NCI-H69 (cell line): ENCODE results near the gene WHAMM.
"Not testable (repeated sequence)": the region's sequence is repeated elsewhere in the genome, so short reads cannot be mapped to it uniquely, and the experiment has no call there.

Source experiments
- DNase-seq: peaks from one replicate; lab custom pipeline; 2025; lab: John Stamatoyannopoulos, UW

WHAMM gene

DNA sequence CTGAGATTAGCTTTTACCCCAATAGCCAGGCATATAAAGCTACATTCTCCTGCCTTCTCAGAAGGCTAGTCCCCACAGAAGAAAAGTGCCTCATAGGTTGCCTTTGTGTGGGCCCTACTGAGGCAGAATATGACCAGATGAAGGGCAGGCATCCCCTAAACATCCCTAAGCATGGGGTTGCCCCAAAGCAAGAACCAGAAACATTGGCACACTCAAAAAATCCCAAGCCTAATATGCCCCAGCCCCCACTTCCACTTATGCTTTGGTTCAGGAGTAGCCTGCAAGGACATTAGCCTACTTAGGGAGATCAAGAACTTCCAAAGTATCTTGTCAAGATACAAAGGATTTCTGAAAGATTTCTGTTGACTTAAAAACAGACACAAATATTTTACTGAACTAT lies 29.7 kb downstream of the WHAMM start:
- no peak for DNase-seq

DNA sequence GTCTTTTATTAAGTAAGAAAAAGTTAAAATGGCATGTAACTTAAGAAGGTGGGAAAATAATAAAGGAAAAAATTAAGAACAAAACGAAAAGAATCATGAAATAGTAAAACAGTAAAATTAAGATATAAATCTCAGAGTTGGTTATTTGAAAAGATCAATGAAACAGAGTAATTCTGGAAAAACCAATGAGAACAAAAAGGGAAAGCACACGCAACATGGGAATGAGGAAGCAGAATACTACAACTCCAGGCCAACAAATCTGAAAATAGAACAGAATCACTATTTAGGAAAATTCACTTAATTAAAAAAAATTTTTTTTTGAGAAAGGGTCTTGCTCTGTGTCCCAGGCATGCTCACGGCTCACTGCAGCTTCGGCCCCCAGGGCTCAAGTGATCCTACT lies 30.7 kb downstream of the WHAMM start:
- no peak for DNase-seq

- no peak for DNase-seq
Observed at GRCh38 chr15:82843566-82843965, 34.1 kb downstream of the WHAMM start.

DNA sequence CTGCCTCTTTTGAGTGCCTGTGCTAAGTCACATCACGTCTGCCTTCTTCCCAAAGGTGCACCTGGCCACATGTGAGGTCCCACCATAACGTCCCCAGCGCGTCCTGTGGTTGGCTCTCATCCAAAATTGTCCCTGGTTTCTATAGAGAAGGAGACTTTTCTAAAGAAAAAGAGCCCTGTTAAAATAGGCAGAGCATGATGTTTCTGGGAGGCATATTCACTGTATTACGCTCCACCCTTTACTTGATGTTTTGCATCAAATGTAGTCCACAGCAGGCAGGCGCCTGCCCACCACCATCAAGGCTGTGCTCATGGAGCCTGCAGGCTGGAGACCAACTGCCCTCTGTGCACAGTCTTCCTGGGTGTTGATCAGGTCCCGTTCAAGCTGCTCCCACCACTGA lies 36.3 kb downstream of the WHAMM start:
- DNase-seq, result no peak

DNA sequence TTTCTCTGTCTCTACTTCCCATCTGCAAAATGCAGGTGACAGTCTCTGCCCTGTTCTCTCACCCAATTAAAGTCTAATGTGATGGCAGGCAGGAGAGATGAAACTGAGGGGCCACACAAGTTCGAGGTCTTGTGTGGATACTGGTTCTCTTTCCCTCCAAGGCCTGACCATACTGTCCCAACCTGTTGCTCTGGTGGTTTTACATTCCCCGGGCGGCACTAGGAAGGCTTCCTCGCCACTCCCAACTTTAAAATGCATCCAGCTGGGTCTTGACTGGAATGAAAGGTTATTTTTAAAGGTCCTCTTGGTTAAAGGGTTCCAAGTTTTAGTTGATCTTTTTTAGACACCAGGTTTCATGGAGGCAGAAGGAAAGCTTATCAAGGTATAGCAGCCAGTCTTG lies 37.2 kb downstream of the WHAMM start:
- DNase-seq, result no peak

GRCh38 chr15:82847703-82848102 lies 38.3 kb downstream of the WHAMM start:
- DNase-seq, result no peak

DNA sequence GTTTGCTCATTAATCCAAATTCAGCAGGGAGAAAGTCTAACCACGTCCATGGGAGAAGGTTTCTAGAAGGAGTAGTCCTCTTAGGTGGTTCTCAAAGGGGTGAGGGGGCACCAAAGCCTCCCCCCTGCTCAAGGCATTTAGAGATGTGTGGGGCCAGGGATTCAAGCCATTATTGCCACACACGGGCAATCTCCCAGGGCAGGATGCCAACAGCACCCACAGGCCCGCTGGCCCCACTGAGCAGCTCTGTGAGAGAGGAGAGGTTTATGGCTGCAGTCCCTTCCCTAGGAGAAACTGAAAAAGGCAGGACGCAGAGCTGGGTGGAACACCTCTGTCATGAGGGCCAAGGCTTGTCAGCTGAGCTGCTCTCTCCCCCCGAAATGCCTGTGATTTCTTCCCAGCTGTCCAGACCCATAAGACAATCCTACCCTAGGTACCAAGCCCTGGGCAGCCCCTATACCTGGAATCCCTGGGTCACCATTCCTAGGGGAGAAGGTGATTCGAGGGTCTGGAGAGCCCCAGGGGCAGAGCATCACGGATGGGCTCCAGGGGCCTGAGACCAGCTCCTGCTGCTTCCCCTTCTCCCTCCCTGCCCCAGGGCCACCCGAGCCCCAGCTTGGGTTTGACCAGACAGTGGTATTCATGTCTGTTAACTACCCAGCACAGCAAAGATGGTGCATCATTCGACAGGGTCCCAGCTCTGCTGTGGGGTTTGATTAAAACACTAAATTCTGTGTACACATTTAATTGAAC lies 39.0 kb downstream of the WHAMM start:
- DNase-seq, result no peak

DNA sequence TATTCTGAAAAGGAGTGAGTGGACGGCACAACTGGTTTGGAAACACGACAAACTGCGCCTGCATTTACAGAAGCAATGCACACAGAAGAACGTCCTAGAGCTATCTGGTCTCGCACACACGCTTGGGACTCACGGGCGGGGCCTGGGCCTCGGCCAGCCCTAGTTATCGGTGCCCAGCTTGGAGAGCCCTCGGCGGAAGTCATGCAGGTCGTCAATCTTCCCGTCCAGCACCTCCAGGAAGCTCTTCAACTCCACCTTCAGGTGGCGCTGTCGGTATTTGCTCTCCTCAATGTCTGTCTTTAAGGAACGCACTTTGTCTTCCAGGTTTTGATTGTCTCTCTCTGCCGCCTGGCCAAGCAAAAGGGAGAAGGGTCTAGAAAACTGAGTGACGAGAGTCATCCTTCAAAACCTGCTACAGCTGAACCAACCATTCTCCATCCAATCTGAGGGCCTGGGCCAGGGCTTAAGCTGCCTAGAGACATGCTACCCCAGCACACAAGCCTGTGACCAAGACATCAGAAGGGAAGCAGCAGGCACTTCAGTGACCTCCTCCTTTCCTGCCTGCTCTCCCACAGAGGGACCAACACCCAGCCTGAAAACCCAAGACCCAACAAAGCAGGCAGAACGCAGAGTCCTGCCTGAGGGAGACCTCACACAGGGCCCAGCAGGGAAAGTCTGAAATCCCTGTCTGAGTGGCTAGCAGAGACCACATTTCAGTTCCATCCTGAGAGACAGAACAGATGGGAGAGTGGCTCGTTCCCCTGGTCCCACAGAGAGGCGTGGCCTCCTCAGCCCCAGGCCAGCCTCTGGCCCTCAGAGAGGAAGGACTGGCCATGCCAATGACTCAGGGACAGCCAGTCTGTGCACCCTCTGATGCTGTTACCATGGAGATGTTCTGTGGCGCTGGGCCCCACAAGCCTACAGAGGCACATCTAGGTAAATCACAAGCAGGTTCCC lies 40.4 kb downstream of the WHAMM start:
- DNase-seq, result peak; percentile 88

DNA sequence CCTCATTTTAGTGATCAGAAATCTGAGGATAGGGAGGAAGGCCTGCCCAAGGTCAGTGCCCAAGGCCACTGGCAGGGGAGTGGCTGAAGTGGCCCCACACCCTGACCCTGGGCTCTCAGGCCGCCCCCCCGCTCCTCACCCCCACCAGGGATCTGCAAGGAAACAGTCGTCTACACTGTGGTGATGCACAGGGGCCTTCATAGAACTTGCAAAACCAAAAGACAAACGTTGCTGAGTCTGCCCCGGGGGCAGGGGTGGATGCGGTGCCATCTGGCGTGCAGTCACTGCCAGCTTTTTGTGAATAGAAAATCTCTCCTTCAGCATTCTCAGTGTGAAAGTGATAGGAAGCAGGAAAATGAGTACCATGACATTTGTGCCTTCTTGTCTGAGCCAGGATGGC lies 41.3 kb downstream of the WHAMM start:
- peak; percentile 90 for DNase-seq

GRCh38 chr15:82851306-82851850 lies 42.0 kb downstream of the WHAMM start:
- peak; percentile 30 for DNase-seq

- DNase-seq, result no peak
Observed at GRCh38 chr15:82851981-82852511, 42.6 kb downstream of the WHAMM start.

- no peak for DNase-seq
Observed at GRCh38 chr15:82852941-82853561, 43.6 kb downstream of the WHAMM start.

DNA sequence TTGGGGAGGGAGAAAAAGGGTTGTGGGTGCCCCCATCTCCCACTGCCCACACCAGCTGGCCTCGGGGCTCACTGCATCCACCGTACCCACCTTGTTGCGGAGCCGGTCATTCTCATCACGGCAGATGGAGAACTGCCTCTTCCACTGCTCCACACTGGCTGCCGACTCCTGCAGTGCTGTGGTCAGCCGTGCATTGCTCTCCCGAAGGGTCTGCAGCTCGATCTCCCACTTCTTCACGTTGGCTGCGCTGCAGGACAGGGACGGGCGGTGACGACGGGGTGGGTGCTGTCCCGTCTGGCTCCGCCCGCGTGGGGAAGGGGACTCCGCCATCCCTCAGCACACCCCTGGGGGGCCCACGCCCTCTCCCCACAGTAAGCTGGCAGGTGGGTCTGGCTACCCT lies 45.1 kb downstream of the WHAMM start:
- DNase-seq, result no peak

GRCh38 chr15:82855286-82856100 lies 46.1 kb downstream of the WHAMM start:
- no peak for DNase-seq

DNA sequence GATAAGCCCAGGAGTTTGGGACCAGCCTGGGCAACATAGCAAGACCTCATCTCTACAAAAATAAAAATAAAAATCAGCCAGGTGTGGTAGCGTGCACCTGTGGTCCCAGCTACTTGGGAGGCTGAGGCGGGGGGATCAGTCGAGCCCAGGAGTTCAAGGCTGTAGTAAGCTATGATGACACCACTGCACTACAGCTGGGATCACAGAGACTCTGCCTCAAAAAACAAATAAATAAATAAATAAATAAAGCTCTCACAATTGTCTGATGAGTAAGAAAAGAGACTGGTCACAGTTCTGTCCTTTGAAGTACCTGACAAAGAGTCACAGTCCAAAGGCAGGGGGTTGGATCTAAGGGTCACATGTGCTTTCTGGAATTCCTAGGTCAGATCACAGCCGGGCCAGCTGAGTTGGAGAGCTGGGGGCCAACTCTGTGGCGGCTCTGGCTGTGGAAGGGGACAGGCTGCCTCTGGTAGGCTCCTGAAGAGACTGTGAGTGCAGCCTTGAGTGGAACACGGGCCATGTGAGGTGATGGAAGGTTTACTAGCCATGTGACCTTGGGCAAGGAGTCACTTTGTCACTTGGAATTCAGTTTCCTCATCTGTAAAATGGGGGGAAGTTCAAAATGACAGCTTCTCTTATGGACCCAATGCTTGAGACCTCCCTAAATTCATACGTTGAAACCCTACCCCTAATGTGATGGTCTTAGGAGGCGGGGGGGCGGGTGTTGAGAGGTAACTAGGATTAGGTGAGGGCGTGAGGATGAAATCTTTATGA lies 47.2 kb downstream of the WHAMM start:
- no peak for DNase-seq

- DNase-seq, result no peak
Observed at GRCh38 chr15:82858932-82859331, 49.5 kb downstream of the WHAMM start.

GRCh38 chr15:82862886-82863285 lies 53.5 kb downstream of the WHAMM start:
- DNase-seq, result no peak

GRCh38 chr15:82864967-82865366 lies 55.5 kb downstream of the WHAMM start:
- no peak for DNase-seq

DNA sequence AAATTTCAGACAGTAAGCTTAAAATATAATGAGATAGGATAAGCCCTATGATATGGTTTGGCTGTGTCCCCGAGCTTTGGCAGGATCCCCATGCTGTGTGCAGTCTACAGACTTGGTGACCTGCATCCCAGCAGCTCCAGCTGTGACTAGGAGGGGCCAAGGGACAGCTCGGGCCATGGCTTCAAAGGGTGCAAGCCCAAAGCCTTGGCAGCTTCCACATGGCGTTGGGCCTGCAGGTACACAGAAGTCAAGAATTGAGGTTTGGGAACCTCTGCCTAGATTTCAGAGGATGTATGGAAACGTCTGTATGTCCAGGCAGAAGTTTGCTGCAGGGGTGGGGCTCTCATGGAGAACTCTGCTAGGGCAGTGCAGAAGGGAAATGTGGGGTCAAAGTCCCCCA lies 56.2 kb downstream of the WHAMM start:
- DNase-seq, result not testable (repeated sequence)

DNA sequence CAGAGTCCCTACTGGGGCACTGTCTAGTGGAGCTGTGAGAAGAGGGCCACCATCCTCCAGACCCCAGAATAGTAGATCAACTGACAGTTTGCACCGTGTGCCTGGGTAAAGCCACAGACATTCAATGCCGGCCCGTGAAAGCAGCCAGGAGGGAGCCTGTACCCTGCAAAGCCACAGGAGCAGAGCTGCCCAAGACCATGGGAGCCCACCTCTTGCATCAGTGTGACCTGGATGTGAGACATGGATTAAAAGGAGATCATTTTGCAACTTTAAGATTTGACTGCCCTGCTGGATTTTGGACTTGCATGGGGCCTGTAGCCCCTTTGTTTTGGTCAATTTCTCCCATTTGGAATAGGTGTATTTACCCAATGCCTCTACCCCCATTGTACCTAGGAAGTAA lies 56.6 kb downstream of the WHAMM start:
- DNase-seq, result not testable (repeated sequence)
